GM21367 (cell line): ENCODE data around the gene DSG3.
A peak's percentile ranks its signal among the peaks of the same experiment; 100 is the strongest.
"Not testable (repeated sequence)": the region's sequence is repeated elsewhere in the genome, so short reads cannot be mapped to it uniquely, and the experiment has no call there.

Experiments used
- ATAC-seq: cut with Tn5 transposase; IDR thresholded peaks from one replicate; pipeline ENCODE4 v1.9.1; 2021; ENCODE audit not compliant: unreplicated experiment

DSG3 gene

GRCh38 chr18:31490387-31490786 is 42.8 kb downstream of the DSG3 start:
- peak; percentile 71 for ATAC-seq

GRCh38 chr18:31490833-31491232 is 43.3 kb downstream of the DSG3 start:
- no peak for ATAC-seq

DNA sequence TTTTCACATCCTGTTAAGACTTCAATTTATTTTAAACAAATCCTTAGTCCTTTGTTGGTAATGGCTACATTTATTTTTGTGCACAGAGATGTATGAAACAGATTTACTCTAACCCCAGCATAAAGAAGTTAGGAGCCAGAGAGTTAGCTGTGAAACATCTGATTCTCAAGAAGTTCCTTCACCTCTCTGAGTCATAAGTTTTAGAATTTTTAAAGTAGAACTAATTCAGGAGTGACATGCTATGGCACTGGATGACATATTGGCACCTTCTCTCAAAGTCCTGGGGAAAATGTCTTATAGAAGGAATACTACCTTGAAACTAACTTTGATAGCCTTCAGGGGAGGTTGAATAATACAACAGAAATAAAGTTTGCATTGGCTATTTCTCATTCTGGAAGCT is 44.0 kb downstream of the DSG3 start:
- no peak for ATAC-seq

- ATAC-seq = no peak
Observed at GRCh38 chr18:31492671-31493070, 45.1 kb downstream of the DSG3 start.

DNA sequence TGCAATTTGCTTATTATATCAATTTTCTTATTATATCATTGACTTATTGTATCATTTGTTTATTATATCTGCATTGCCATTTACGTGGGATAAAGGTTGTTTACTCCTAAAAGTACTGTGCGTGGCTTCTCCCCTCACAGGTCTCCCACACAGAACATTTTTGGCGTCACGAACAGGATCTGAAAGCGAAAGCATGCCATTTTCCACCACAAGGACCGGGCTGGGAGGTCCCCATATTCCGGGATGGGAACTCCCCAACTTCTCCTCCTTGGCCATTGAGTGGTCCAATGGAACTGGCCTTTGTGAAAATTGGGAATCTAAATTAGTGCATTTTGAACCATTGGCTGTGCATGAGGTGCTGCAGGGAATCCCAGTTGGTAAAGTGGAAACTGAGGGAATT is 45.6 kb downstream of the DSG3 start:
- no peak for ATAC-seq

DNA sequence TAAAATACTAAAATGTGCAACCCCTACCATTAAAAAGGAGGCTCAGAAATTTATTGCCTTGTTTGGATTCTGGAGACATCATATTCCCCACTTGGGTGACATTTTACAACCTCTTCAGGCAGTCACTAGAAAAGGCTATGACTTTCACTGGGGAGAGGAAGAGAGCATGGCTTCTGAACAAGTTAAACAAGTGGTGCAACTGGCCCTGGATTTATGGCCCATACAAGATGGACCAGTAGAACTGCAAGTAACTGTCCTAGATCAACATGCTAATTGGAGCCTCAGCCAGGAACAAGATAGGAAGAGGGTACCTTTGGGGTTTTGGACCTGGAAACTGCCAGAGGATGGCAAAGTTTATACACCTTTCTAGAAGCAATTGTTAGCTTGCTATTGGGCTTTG is 46.4 kb downstream of the DSG3 start:
- no peak for ATAC-seq

GRCh38 chr18:31494705-31495244 is 47.2 kb downstream of the DSG3 start:
- ATAC-seq = not testable (repeated sequence)

DNA sequence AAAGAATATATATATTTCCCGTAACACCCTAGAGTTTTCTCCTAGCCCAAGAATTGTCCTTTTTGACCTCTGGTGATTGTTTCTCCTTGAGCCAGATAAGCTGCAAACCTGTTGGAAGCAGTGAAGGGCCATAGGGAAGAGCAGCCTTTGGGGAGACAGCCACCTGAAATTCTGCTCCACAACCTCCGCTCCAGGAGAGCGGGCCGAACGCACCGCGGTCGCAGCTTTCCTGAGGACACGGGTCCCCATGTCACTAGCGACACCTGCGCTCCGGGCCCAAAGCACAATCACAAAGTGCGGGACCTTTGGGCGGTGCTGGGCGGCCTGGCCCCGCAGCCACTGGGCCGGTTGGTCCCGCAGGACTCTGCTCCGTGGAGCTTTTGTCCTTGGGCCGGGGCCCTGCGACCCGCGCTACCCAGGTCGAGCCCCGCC is 49.9 kb downstream of the DSG3 start:
- ATAC-seq = no peak

DNA sequence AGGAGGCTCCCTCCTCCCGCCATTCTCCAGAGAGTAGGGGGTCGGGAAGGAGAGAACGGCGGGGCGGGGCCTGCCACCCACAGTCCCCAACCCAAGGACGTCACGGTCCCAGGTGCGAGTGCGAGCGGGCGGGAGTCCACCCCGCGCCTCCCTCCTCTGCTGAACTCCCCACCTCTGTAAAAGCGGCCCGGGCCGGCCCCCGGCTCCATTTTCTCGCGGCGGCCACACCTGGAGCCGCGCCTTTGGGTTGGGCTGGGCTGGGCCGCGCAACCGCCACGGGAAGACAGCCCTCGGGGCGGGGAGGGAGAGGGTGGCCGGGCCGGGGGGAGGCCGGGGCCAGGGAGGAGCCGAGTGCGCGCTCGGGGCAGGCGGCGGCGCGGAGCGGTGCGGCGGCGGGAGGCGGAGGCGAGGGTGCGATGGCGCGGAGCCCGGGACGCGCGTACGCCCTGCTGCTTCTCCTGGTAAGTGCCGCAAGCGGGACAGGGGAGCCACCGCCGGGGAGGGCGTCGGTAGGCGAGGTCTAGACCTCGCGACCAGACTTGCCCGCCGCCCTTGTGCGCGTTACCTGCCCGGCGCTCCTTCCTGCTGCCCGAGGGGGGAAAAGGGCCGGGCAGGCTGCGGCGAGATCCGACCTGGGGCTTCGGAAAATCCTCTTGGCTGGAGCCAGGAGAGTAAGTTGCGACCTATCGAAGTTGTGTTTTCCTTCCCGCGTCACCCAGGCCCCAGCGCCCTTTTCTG is 50.5 kb downstream of the DSG3 start, which contains the start of gene DSG2:
Gene DSG2 (plus strand): TSS at position 342 of the 738 bp plus-strand sequence. CDS start 75 bp downstream, at position 417.
- peak; percentile 36 for ATAC-seq

- peak; percentile 14 for ATAC-seq
Observed at GRCh38 chr18:31498574-31499524, 51.3 kb downstream of the DSG3 start.

GRCh38 chr18:31500051-31500688 is 52.6 kb downstream of the DSG3 start:
- peak; percentile 90 for ATAC-seq

GRCh38 chr18:31503011-31503410 is 55.5 kb downstream of the DSG3 start:
- no peak for ATAC-seq

DNA sequence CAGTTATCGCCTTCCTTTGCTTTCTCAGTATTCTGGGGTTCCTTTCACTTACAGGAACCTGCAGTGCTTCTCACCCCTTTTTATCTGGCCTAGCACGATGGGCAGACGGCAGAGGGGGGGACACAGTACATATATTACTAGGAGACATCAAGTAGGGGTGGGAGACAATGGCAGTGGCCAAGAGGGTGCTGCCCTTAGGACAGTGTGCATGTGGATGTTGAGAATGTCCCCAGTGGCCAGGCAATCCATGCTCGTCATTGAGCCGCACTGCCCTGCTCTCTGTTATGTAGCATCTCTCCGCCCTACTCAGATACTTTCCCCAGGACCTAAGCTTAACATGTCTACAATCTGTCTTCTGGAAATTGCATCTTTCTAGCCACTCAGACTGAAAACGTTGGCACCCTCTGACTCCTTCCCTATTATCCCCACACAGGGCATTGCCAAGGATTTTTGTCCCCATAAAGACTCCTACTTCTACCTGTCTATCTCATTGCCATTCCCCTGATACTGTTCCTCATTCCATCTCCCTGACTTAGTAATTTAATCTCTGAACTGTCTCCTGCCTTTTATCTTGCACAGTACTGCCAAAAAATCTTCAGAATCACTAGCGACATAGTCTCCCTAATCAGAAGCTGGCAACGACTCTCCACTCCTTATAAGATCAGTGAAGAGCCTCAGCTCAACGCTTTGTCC is 57.1 kb downstream of the DSG3 start:
- no peak for ATAC-seq

GRCh38 chr18:31505156-31505555 is 57.6 kb downstream of the DSG3 start:
- no peak for ATAC-seq

GRCh38 chr18:31506024-31506742 is 58.6 kb downstream of the DSG3 start:
- no peak for ATAC-seq

- ATAC-seq = not testable (repeated sequence)
Observed at GRCh38 chr18:31507124-31507523, 59.6 kb downstream of the DSG3 start.

DNA sequence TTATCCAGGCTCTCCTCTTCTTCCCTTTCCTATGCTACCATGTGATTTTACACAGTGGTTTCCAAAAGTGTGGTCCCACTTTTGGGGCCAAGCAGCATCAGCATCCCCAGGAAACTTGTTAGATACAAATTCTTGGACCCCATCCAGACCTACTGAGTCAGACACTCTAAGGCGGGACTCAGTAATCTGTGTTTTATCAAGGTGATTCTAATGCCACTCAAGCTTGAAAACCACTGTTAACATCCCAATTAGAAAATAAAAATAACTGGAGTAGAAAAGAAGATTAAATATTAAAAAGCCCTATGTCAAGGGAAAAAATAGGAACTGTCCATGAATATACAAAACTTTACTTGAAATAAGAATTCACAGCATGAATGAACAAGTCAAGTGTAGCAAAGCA is 61.2 kb downstream of the DSG3 start:
- no peak for ATAC-seq

DNA sequence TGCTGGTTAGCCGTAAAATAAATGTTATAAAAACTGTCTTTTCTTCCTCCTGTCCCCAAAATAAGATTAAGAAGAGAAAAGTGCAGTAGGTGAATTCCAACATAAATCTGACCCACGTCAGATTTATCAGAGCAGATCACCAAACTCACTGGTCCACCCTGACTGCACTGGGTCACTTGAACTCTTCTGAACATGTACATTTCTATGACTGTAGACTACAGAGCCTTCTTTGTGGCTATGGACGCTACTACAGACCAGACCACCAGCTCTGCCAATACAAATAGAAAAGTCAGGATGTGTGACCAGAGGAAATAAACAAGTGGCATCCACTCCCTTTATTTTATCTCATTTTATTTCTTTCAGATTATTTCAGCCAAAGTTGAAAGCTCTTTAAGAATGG is 62.0 kb downstream of the DSG3 start:
- ATAC-seq = no peak

GRCh38 chr18:31510319-31510718 is 62.8 kb downstream of the DSG3 start:
- ATAC-seq = no peak

- ATAC-seq = no peak
Observed at GRCh38 chr18:31511098-31511497, 63.6 kb downstream of the DSG3 start.
